SK-N-SH (cell line): ENCODE measurements around the gene IRX3. TPM values are rescaled to one million over a fixed set of nuclear protein-coding genes. Genes with fewer than 3 reads are reported as not detected.

Experiments used
- CTCF ChIA-PET: fragments of 300-600, 350-600 bp; formaldehyde crosslinking; extraction: SDS; loops from one replicate; lab custom pipeline; 2021; lab: Yijun Ruan, JAX
- POLR2A ChIA-PET: fragments of 350-600 bp; sonication (Branson Sonifier 250); formaldehyde crosslinking; extraction: SDS; loops from one replicate; lab custom pipeline; 2020; ENCODE audit warnings: antibody characterized with exemption, inconsistent platforms; lab: Yijun Ruan, JAX
- DNase-seq: peaks from one replicate; pipeline ENCODE4 v3.0.0; 2012
- H2AFZ ChIP-seq: fragments of 200-600 bp; sonication (generic); 2 replicates; pipeline ENCODE4 v1.8.1; 2016; ENCODE audit warnings: antibody characterized with exemption, mild to moderate bottlenecking, low read depth
- H3F3A ChIP-seq: fragments of 200-600 bp; sonication (generic); replicated peaks from 2 replicates; pipeline ENCODE3; 2016; ENCODE audit warnings: antibody characterized with exemption, mild to moderate bottlenecking; ENCODE audit not compliant: insufficient read depth
- H3K27ac ChIP-seq, 2 experiments: fragments of 200-500 bp in 1 of 2; fragments of 200-600 bp in 1 of 2; sonication (Bioruptor generic) in 1 of 2; sonication (generic), shearing (Covaris generic) in 1 of 2; 2 replicates each; pipeline versions ENCODE4 v1.5.1 to v1.6.1; 2014 to 2016; ENCODE audit warnings: low read depth in 2 of 2, inconsistent platforms in 1 of 2, low read length in 1 of 2, mild to moderate bottlenecking in 1 of 2, mixed read lengths in 1 of 2
- H3K27me3 ChIP-seq: fragments of 200-600 bp; sonication (generic), shearing (Covaris generic); 2 replicates; pipeline ENCODE4 v1.6.1; 2016; ENCODE audit warnings: mixed run types; ENCODE audit not compliant: insufficient read depth
- H3K36me3 ChIP-seq, 2 experiments: fragments of 200-500 bp in 1 of 2; fragments of 200-600 bp in 1 of 2; sonication (Bioruptor generic) in 1 of 2; sonication (generic) in 1 of 2; replicated peaks in 1 of 2; 2 replicates each; pipeline versions ENCODE3 to v1.5.1; 2014 to 2016; ENCODE audit warnings: low read length in 1 of 2, mild to moderate bottlenecking in 1 of 2; ENCODE audit not compliant: insufficient read depth in 2 of 2, control insufficient read depth in 1 of 2
- H3K4me1 ChIP-seq, 2 experiments: fragments of 200-500 bp in 1 of 2; fragments of 200-600 bp in 1 of 2; sonication (Bioruptor generic) in 1 of 2; sonication (generic), shearing (Covaris generic) in 1 of 2; 2 replicates each; pipeline versions ENCODE4 v1.5.1 to v1.6.1; 2014 to 2016; ENCODE audit warnings: low read depth in 1 of 2, low read length in 1 of 2, mixed run types in 1 of 2; ENCODE audit not compliant: insufficient read depth in 2 of 2, control insufficient read depth in 1 of 2
- H3K4me2 ChIP-seq: fragments of 200-600 bp; sonication (generic), shearing (Covaris generic); 2 replicates; pipeline ENCODE4 v1.6.1; 2017; ENCODE audit warnings: mixed run types
- H3K4me3 ChIP-seq, 2 experiments: fragments of 200-500 bp in 1 of 2; fragments of 200-600 bp in 1 of 2; sonication (Bioruptor generic) in 1 of 2; sonication (generic), shearing (Covaris generic) in 1 of 2; 2 replicates each; pipeline versions ENCODE4 v1.5.1 to v1.8.1; 2014 to 2016; ENCODE audit warnings: low read depth in 2 of 2, inconsistent platforms in 1 of 2, low read length in 1 of 2, mild to moderate bottlenecking in 1 of 2, mixed read lengths in 1 of 2, moderate library complexity in 1 of 2
- H3K79me2 ChIP-seq: fragments of 200-600 bp; sonication (generic); 2 replicates; pipeline ENCODE4 v1.8.1; 2017; ENCODE audit warnings: mild to moderate bottlenecking; ENCODE audit not compliant: insufficient read depth
- H3K9ac ChIP-seq: fragments of 200-600 bp; sonication (generic); 2 replicates; pipeline ENCODE4 v1.6.1; 2017; ENCODE audit warnings: mixed run types
- H3K9me2 ChIP-seq: fragments of 200-600 bp; sonication (generic); 2 replicates; pipeline ENCODE4 v1.6.1; 2017; ENCODE audit warnings: mixed run types
- H3K9me3 ChIP-seq: fragments of 200-600 bp; sonication (generic); 2 replicates; pipeline ENCODE4 v1.6.1; 2017; ENCODE audit warnings: mixed run types, mild to moderate bottlenecking, moderate library complexity
- H4K20me1 ChIP-seq: fragments of 200-600 bp; sonication (generic); 2 replicates; pipeline ENCODE4 v1.6.1; 2017; ENCODE audit warnings: mild to moderate bottlenecking, mixed run types; ENCODE audit not compliant: insufficient read depth
- CHD2 ChIP-seq: fragments of 150-350 bp; IDR thresholded peaks from 2 replicates; pipeline ENCODE4 v1.6.1; 2018; ENCODE audit warnings: low read length; ENCODE audit not compliant: partially characterized antibody
- CTCF ChIP-seq: fragments of 200-600 bp; sonication (generic); IDR thresholded peaks from 2 replicates; pipeline ENCODE4 v1.6.1; 2017; ENCODE audit warnings: antibody characterized with exemption, mild to moderate bottlenecking, moderate library complexity
- ELF1 ChIP-seq: IDR thresholded peaks from 2 replicates; pipeline ENCODE4 v1.4.0; 2012
- EP300 ChIP-seq, 2 experiments: IDR thresholded peaks; 2 replicates each; pipeline versions ENCODE4 v1.4.0 to v1.6.1; 2012; ENCODE audit warnings: borderline replicate concordance in 1 of 2, low read depth in 1 of 2, low read length in 1 of 2
- FOSL2 ChIP-seq: IDR thresholded peaks from 2 replicates; pipeline ENCODE4 v1.4.0; 2012; ENCODE audit warnings: low read depth, mild to moderate bottlenecking, moderate library complexity, borderline replicate concordance
- FOXM1 ChIP-seq: IDR thresholded peaks from 2 replicates; pipeline ENCODE4 v1.4.0; 2012; ENCODE audit warnings: low read depth, mild to moderate bottlenecking
- NRF1 ChIP-seq: IDR thresholded peaks from 2 replicates; pipeline ENCODE4 v1.6.1; 2012; ENCODE audit warnings: low read depth, mild to moderate bottlenecking, low read length
- PBX3 ChIP-seq: IDR thresholded peaks from 2 replicates; pipeline ENCODE4; 2012
- REST ChIP-seq: IDR thresholded peaks from 2 replicates; pipeline ENCODE4 v1.6.1; 2012; ENCODE audit warnings: mild to moderate bottlenecking, low read depth, low read length, moderate library complexity
- RXRA ChIP-seq: IDR thresholded peaks from 2 replicates; pipeline ENCODE4 v1.4.0; 2012; ENCODE audit warnings: low read depth, mild to moderate bottlenecking, borderline replicate concordance
- SIN3A ChIP-seq: IDR thresholded peaks from 2 replicates; pipeline ENCODE4 v1.6.1; 2012; ENCODE audit warnings: low read depth, mild to moderate bottlenecking, low read length, moderate library complexity, borderline replicate concordance
- SMC3 ChIP-seq: IDR thresholded peaks from 2 replicates; pipeline ENCODE4 v1.6.1; 2012; ENCODE audit warnings: low read depth, low read length, improper control_type of control experiment
- TAF1 ChIP-seq: IDR thresholded peaks from 2 replicates; pipeline ENCODE4 v1.6.1; 2012; ENCODE audit warnings: low read depth, mild to moderate bottlenecking, low read length, moderate library complexity, borderline replicate concordance
- WGBS: methylation state at CpG from one replicate; pipeline ENCODE4 v1.1.6; 2017; ENCODE audit warnings: low lambda C conversion rate; 5-methylcytosine and 5-hydroxymethylcytosine counted together
- polyA plus RNA-seq, 3 experiments: library from polyadenylated mRNA; depleted of rRNA; stranded (reverse); fragments of >200 nt; gene quantifications; 2 replicates each; pipeline ENCODE4 v1.2.3, GENCODE V29; 2012

The IRX3 gene
- polyA plus RNA-seq, 1 of the 3 experiments (the other 2 are of a cell fraction) = 7.1 TPM

- ChIA-PET POLR2A (no interaction called here), CTCF (no interaction called here)
- Histone ChIP-seq H3K9me3 (no peaks in the 10 kb centered on the region), H3K9me2 (no peaks in the 10 kb centered on the region), H3K9ac (no peak overlapping the region), H3K4me2 (no peak overlapping the region), H3K4me3 (no peak overlapping the region), H3K79me2 (no peaks in the 10 kb centered on the region), H2AFZ (no peak overlapping the region), H3F3A (no peaks in the 10 kb centered on the region), H3K36me3 (no peaks in the 10 kb centered on the region), H4K20me1 (no peaks in the 10 kb centered on the region), H3K27me3 (no peaks in the 10 kb centered on the region), H3K4me1 (no peaks in the 10 kb centered on the region), H3K27ac (no peak overlapping the region)
- TF ChIP-seq FOXM1 (no peak), SMC3 (no peak), EP300 (IDR thresholded peaks at IDR 0.05; ENCODE audit: borderline replicate concordance in 1 of 2, low read depth in 1 of 2, low read length in 1 of 2) (no peak), ELF1 (no peak), CHD2 (no peak), PBX3 (no peak)
- WGBS = 74% methylated on average over 7 of the region's 7 CpGs
- no peak for DNase-seq
Measured at GRCh38 chr16:54268340-54268739, 18.2 kb downstream of the IRX3 start.

- Histone ChIP-seq H3K36me3 (no peaks in the 10 kb centered on the region), H3K9me3 (no peaks in the 10 kb centered on the region), H3K4me3 (no peak overlapping the region), H3F3A (no peaks in the 10 kb centered on the region), H2AFZ (no peak overlapping the region), H3K27ac (no peak overlapping the region), H3K4me2 (no peak overlapping the region), H3K27me3 (no peaks in the 10 kb centered on the region), H3K9ac (no peak overlapping the region), H4K20me1 (no peaks in the 10 kb centered on the region), H3K9me2 (no peaks in the 10 kb centered on the region), H3K4me1 (no peaks in the 10 kb centered on the region), H3K79me2 (no peaks in the 10 kb centered on the region)
- 71% methylated on average over 4 of the region's 4 CpGs for WGBS
- no peak for TF ChIP-seq FOXM1
- TF ChIP-seq RXRA = no peak
- TF ChIP-seq NRF1 = no peak
- no peak for TF ChIP-seq SMC3
- TF ChIP-seq PBX3 = no peak
- TF ChIP-seq FOSL2 = no peak
- TF ChIP-seq REST = no peak
- no peak for TF ChIP-seq TAF1
- TF ChIP-seq CTCF = no peak
- TF ChIP-seq SIN3A = no peak
- CTCF ChIA-PET = no interaction called here
- DNase-seq = no peak
- POLR2A ChIA-PET = no interaction called here
Measured at GRCh38 chr16:54266363-54266955, 20.1 kb downstream of the IRX3 start.
